NCI-H524 treated with DMSO at 0.1 percent for 48 hours (cell line): ENCODE results near the gene NRP1.
"Not testable (repeated sequence)": the region's sequence is repeated elsewhere in the genome, so short reads cannot be mapped to it uniquely, and the experiment has no call there.

Source experiments
- DNase-seq: peaks from one replicate; lab custom pipeline; 2025; lab: John Stamatoyannopoulos, UW

Gene NRP1

GRCh38 chr10:33321516-33321915, 13.0 kb downstream of the NRP1 start:
- DNase-seq: no peak

- no peak for DNase-seq
These were observed 14.2 kb downstream of the NRP1 start for GRCh38 chr10:33320288-33320687.

- DNase-seq: no peak
These were observed 18.6 kb downstream of the NRP1 start for GRCh38 chr10:33315891-33316290.

DNA sequence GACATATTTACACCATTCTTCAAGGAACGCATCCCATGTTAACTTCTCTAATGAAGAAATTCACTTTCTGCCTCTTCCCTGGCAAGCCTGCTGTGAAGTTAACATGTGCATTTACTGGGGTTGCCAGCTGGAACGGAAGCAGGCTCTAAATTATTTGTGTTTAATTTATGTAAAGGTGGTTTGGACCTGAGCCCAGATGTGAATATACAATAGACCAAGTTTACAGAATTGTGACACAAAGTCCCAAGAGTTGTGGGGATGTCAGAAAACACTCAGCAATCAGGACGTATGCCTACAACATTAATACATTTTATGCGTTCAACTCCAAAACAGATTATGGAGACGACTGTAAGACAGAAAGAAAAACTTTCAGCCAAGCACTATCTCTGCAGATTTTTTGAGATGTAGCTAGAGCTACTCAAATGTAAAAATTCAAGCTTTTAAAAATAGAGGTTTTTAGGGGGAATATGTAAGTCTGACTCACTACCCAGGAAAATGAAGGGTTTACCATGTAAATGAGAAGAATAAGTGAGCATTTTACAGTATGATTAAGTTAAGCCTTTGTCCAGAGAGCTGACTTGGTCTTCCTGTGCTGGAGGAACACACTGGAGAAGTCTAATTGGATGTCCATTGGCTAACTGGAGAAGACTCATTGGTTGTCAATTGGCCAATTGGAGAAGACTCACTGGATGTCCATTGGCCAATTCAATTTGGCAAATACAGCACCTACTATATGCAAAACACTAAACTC, 19.5 kb downstream of the NRP1 start:
- DNase-seq: no peak

- DNase-seq: no peak
These were observed 22.8 kb downstream of the NRP1 start for GRCh38 chr10:33311640-33312039.

DNA sequence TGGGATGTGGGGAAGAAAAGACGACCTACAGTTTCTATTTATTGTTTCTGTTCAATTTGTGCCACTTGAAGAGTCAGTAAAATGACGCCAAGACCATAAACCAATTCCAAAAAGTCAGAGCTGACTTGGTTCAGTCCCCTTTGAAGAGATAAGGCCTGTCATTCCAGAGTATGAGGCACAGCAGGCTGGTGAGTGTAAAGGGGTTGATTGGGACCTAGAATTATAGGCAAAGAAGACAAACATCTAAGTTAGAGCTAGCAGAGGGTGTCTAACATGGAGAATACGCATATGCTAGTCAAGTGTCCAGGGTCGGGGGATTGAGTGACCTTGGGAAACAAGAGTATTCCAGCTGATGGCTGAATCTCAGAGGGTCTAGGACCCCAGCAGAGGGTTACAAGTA, 23.6 kb downstream of the NRP1 start:
- no peak for DNase-seq

- DNase-seq: no peak
These were observed 25.1 kb downstream of the NRP1 start for GRCh38 chr10:33309406-33309805.

DNA sequence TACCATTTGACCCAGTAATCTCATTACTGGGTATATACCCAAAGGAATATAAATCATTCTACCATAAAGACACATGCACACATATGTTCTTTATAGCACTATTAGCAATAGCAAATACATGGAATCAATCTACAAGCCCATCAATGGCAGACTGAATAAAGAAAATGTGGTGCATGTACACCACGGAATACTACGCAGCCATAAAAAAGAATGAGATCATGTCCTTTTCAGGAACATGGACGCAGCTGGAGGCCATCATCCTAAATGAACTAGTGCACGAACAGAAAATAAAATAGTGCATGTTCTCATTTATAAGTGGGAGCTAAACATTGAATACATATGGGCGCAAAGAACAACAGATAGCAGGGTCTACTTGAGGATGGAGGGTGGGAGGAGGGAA, 26.6 kb downstream of the NRP1 start:
- no peak for DNase-seq

DNA sequence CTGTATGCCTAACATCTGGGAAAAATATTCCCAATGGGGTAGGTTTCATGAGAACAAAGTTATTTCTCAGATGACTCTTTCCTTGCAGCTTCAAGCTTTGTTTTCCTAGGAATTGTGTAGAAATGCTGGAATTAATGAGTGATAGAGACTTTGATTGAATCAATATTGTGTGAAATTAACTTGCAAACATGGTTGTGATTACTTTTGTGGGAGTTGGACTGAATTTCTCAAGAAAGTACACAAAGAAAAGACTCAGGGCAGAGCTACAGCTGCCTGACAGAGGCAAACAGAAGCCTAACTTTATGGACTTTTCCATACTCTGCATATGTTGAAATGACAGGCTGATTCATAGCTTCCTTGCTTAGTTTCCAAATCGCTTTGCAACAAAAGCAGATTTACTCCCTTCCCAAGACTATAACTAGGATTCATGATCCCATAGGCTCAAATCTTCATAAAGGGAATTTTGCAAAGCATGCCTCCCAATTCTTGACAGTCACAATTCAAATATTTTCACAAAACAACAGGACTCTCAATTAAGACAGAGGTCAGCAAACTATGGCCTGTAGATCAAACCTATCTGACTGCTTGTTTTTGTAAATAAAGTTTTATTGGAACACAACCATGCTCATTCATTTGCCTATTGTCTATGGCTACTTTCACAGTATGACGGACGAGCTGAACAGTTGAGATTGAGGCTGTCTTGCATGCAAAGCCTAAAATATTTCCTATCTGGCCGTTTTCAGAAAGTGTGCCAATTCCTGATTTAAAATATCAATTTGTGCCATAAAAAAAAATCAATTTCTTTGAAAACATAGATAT, 27.6 kb downstream of the NRP1 start:
- no peak for DNase-seq

- no peak for DNase-seq
These were observed 28.3 kb downstream of the NRP1 start for GRCh38 chr10:33306126-33306525.

- no peak for DNase-seq
These were observed 29.8 kb downstream of the NRP1 start for GRCh38 chr10:33304423-33305225.

DNA sequence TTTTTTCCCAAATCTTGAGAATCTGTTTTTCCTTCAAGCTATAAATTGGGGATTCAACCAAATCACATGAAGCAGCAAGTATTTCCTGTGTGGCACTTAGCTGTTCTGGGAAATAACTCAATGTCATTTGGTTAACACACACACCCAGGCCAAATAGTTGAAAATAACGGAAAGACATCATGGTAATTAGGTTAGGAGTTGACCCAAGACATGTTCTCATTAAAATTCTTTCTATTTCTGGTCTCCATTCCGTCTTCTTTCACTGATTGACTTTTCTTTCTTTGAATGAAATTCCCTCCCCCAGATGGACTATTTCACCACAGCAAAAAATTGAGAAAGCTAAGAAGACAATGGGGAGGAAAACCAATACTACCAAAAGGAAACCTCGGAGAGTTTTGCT, 30.5 kb downstream of the NRP1 start:
- no peak for DNase-seq

DNA sequence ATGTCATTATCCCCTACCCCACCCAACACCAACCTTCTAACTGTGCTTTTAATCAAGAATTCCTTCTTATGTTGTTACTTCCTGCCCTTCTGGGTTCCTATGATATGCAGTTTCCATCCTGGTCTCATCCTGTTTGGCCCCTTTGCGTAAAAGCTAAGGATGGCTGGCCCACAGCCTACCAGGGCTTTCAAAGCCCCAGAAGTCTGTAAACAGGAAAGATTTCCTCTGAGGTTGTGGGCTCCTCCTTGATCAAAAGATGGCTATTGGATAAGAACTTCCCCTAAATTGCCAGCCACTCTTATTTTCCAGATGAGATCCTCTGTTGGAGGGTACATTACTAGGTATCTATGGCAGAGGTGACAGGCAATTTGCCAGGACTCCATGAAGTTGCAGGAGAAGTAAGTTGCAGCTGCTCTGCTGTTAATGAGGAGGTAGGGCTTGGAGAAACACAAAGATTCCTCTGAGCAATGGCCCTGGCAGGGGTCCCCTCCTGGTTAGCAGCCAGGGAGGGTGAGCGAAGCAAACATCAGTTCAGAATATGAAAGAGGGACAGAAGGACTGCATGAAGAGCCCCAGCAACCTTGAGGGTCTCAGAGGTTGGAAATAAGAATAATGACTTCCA, 32.1 kb downstream of the NRP1 start:
- DNase-seq: no peak

- DNase-seq: no peak
These were observed 33.2 kb downstream of the NRP1 start for GRCh38 chr10:33301097-33301789.

DNA sequence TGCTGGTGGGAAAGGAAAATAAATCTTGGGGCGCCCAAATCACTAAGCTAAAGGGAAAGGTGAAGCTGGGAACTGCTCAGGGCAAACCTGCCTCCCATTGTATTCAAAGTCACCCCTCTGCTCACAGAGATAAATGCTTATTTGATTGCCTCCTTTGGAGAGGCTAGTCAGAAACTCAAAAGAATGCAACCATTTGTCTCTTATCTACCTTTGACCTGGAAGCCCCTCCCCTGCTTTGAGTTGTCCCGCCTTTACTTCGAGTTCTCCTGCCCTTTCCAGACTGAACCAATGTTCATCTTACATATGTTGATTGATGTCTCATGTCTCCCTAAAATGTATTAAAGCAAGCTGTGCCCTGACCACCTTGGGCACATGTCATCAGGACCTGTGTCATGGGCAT, 33.9 kb downstream of the NRP1 start:
- DNase-seq: not testable (repeated sequence)

GRCh38 chr10:33298893-33299292, 35.6 kb downstream of the NRP1 start:
- DNase-seq: no peak

DNA sequence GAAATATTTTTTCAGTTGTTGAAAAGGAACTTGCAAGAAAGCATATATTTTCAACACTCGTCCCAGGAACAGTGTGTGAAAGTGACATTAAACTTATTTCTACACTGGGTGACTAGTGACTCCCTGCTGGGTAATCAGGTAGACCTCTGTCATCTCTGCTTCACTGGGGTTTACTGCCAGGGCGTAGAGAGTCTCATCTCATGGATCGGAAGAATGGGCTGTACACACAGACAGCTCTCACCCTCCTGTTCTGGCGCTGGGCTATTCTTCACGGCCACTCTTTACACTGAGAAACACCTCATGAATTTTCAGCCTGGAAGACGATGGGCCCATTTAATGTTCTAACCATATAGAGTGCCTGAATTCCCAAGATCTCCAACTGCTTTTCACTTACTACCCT, 36.4 kb downstream of the NRP1 start:
- DNase-seq: no peak

DNA sequence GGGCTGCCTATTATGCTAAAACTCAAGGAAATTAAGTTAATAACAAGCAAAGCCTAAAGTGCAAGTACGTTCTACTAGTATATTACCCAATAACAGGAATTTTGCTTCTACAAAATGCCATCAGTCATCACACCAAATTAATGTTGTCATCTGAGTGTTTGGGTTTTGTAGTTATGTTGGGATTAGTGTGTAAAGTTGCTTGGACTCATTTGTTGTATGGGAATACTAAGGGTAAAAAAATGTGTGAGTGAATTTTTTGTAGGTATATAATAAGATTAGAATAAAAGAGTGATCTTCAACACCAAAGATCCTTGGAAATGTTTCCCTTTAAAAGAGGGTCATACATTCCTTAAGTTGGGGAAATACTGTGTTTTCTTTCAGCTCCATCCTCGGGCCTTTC, 38.6 kb downstream of the NRP1 start:
- no peak for DNase-seq

DNA sequence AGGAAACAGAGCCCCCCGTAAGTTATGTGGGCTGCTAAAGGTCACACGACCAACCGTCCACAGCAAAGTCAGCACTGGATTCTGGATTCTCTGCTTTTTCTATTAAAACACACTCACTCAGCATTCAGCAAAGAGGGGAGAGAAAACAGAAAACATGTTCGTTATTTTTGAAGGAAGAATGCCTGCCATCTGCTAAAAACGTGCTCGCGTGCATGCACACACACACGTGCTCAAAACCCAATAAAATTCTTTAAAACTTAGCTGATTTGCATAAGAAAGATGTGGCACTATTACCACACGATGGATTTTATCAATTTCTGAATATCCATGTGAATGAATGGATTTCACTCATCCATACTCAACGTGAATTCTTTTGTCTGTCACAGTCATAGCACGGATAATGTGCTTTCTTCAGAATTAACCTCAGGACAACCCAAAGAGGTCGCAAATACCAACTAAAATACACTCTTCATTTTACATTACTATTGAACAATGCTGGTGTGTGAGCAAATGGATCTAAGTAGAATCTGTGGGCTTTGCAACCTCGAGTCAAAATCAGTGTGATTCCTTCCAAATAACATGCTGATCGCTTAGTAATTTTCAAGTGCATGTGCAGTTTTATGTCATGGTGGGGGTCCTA, 40.8 kb downstream of the NRP1 start:
- no peak for DNase-seq

GRCh38 chr10:33293076-33293475, 41.4 kb downstream of the NRP1 start:
- DNase-seq: no peak

GRCh38 chr10:33291053-33291592, 43.3 kb downstream of the NRP1 start:
- no peak for DNase-seq
